Ectodermal cell (in vitro differentiated cells): Measurements from ENCODE around the gene CSF2RB.

Experiments used
- H3K27ac ChIP-seq: 2 replicates; pipeline ENCODE4 v1.7.0; 2013; ENCODE audit warnings: mild to moderate bottlenecking, low read depth, low read length; ENCODE audit not compliant: insufficient read depth, poor library complexity, severe bottlenecking
- H3K27me3 ChIP-seq: 2 replicates; pipeline ENCODE4 v1.7.0; 2013; ENCODE audit warnings: mild to moderate bottlenecking, low read length; ENCODE audit not compliant: insufficient read depth, control insufficient read depth, poor library complexity, severe bottlenecking
- H3K36me3 ChIP-seq: one replicate; pipeline ENCODE4 v1.7.0; 2013; ENCODE audit warnings: low read length; ENCODE audit not compliant: control insufficient read depth, insufficient read depth
- H3K4me1 ChIP-seq: one replicate; pipeline ENCODE4 v1.7.0; 2013; ENCODE audit warnings: low read length; ENCODE audit not compliant: control insufficient read depth, insufficient read depth
- H3K4me3 ChIP-seq: 2 replicates; pipeline ENCODE4 v1.7.0; 2013; ENCODE audit warnings: low read depth, low read length, control low read depth; ENCODE audit not compliant: insufficient read depth
- H3K9me3 ChIP-seq: 2 replicates; pipeline ENCODE4 v1.7.0; 2013; ENCODE audit warnings: mild to moderate bottlenecking, low read length, moderate library complexity; ENCODE audit not compliant: control insufficient read depth
- WGBS, 2 experiments: methylation state at CpG; one replicate each; pipeline ENCODE4 v1.1.7; 2013; ENCODE audit warnings: missing lambda C conversion rate in 2 of 2; 5-methylcytosine and 5-hydroxymethylcytosine counted together

Gene CSF2RB

DNA sequence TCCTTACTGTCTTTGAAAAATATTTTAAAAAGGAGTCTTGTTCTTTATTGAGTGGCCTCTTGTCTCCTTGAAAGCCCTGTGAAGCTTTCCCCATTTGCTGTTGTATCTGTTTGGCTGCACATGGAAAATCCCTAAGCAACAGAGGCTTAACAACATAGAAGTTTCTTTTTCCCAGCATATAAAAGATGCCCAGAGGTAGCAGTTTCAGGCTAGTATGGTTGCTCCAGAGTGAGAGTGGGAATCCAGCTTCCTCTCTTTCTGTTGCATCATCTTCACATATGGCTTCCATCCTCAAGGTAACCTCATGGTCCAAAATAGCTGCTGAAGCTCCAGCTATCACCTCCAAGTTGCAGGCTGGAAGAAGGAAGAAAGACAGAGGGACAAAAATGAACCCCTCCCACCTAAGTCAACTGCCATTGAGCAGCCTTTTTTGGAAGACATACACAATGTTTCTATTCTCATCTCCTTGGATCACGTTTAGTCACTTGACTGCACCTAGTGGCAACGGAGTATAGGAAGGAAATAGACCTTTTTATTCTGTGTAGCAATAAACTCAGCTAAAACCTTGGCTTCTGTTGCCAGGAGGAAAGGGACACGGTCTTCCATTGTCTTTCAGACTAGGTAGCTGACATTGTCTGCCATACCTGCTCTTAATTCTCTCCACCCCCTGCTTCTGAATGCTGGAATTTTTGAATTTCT is 5.3 kb downstream of the CSF2RB start:
- H3K4me1 ChIP-seq: peaks cover 11% of the 10 kb centered on the region
- no peaks in the 10 kb centered on the region for H3K36me3 ChIP-seq
- no peak overlapping the region for H3K27ac ChIP-seq
- no peak overlapping the region for H3K4me3 ChIP-seq
- no peaks in the 10 kb centered on the region for H3K27me3 ChIP-seq
- no peaks in the 10 kb centered on the region for H3K9me3 ChIP-seq
- WGBS, 2 experiments: 67 to 88% methylated on average over 3 of the region's 3 CpGs

DNA sequence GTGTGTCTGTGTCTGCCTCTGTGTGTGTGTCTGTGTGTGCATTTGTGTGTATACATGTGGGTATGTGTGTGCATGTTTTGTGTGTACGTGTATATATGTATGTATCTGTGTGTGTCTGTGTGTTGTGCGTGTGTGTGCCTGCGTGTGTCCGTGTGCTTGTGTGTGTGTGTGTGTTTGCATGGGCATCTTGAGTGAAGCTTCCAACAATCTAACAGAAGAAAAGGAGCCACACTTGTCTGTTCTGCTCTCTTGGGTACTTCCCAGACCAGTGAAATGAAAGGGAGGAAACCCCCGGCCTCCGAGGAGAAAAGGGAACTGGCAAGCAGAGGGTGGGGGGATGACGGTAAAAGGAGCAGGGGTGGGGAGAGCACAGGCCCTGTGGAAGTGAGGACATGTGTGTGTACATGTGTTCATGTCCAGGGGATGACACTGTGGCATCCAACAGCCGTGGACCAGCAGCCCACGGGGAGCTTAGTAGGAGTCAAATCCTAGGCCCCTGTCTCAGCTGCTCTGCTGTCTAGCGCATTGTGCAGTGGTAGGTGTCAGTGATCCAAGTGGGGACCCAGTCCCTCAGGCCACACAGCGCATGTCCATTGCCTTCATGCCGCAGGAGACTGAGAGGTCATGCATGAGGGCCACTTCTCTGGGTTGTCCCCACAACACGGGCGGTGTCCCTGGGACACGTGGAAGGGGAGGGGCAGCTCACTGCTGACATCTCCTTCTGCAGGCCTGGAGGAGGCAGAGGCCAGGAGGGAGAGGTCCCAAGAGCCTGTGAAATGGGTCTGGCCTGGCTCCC is 8.1 kb downstream of the CSF2RB start:
- H3K27me3 ChIP-seq: no peaks in the 10 kb centered on the region
- H3K4me1 ChIP-seq: peaks cover 11% of the 10 kb centered on the region
- no peaks in the 10 kb centered on the region for H3K9me3 ChIP-seq
- WGBS, 2 experiments: 84% methylated on average over 15 of the region's 15 CpGs
- H3K27ac ChIP-seq: no peak overlapping the region
- H3K36me3 ChIP-seq: no peaks in the 10 kb centered on the region
- no peak overlapping the region for H3K4me3 ChIP-seq

DNA sequence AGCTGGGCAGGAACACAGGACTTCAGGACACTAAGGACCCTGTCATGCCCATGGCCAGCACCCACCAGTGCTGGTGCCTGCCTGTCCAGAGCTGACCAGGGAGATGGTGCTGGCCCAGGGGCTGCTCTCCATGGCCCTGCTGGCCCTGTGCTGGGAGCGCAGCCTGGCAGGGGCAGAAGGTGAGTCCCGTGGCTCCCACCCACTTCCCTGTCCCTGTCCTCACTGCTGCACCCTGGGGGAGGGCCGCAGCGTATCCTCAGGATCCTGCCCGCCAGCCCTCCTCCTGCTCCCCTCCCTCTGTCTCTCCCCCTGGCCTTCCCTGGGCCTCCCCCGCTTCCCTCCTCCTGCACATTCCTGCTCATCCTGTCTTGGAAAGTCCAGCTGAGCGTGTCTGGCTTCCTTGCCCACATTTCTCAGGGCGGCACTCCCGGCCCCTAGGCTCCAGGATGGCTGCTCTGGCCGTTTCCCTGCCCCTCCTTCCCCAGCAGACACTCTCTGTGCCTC is 8.7 kb downstream of the CSF2RB start:
- Histone ChIP-seq H3K9me3 (no peaks in the 10 kb centered on the region), H3K4me3 (no peak overlapping the region), H3K27me3 (no peaks in the 10 kb centered on the region), H3K27ac (no peak overlapping the region), H3K4me1 (peaks cover 11% of the 10 kb centered on the region), H3K36me3 (no peaks in the 10 kb centered on the region)
- 69 to 72% methylated on average over 10 of the region's 10 CpGs for WGBS, 2 experiments

DNA sequence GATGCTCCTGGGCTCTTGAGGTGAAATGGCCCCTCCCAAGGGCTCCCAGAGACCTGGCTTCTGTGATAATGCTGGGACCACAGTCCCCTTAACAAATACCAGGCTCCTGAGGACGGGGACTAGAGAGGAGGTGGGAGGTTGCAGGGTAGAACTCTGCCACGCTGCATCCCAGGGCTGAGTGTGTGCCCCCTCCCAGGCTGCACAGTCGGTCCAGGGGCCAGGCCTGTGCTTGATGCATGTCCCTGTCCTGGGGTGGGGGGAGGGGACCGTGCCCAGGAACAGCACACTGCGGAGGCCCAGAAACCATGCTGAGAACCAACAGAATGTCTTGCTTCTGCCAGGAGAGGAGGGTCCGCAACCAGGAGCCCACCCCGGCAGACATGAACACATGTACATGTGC is 9.3 kb downstream of the CSF2RB start:
- Histone ChIP-seq H3K27ac (no peak overlapping the region), H3K27me3 (no peaks in the 10 kb centered on the region), H3K4me3 (no peak overlapping the region), H3K4me1 (peaks cover 11% of the 10 kb centered on the region), H3K36me3 (no peaks in the 10 kb centered on the region), H3K9me3 (no peaks in the 10 kb centered on the region)
- WGBS, 2 experiments: 80 to 81% methylated on average over 7 of the region's 7 CpGs

DNA sequence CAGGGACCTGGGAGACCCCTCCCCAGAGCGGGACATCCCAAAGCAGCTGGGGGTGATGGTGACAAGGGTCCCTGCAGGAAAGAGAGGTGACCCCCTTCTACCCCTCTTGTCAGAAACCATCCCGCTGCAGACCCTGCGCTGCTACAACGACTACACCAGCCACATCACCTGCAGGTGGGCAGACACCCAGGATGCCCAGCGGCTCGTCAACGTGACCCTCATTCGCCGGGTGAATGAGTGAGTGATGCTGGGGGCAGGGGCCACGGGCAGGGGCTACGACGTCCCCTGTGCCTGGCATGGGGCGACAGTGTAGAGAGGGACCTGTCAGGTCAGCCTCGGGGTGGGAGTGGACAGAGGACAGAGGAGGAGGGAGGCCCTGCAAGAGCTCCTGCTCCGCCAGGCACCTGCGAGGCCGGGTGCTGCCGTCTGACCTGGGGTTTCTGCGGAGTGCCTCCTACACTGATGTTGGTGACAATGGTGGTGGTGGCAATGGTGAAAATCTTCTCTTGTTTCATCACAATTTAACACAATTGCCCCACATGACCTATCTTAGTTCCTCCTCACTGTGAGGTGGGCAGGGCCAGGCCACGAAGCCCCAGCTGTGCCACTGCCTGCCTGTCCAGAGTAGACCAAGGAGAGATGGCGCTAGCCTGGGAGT is 9.8 kb downstream of the CSF2RB start:
- WGBS, 2 experiments: 92% methylated on average over 20 to 21 of the region's 21 CpGs
- Histone ChIP-seq H3K4me1 (peaks cover 14% of the 10 kb centered on the region), H3K27me3 (no peaks in the 10 kb centered on the region)

DNA sequence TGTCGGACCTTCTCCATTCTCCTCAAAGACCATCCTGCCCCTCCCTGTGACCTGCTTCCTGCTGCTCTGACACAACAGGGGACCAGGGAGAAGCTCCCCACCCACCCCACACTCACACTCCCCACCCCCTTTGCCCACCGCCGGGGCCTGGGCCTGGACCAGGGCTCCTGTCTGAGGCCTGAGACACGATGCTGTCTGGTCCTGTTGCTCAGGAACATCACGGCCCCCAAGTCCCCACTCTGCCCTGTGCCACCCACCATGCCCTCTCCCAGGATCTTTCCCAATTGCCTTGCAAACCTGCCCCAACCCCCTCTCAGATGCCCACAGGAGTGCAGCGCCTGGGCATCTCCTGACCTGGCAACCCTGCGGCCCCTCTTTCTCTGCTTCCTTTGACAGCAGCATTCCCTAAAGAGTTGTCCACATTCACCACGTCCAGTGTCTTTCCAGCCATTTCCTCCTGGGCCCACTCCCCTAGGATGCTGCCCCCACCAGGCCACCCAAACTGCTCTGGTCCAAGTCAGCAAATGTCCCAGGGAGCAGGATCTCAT is 10.8 kb downstream of the CSF2RB start:
- WGBS, 2 experiments: 89 to 92% methylated on average over 8 of the region's 8 CpGs
- H3K9me3 ChIP-seq: no peaks in the 10 kb centered on the region
- no peaks in the 10 kb centered on the region for H3K36me3 ChIP-seq
- H3K27ac ChIP-seq: no peak overlapping the region
- H3K4me3 ChIP-seq: no peak overlapping the region
- H3K27me3 ChIP-seq: no peaks in the 10 kb centered on the region
- peaks cover 15% of the 10 kb centered on the region for H3K4me1 ChIP-seq

More for the DNA sequence above, 9.8 kb downstream of the CSF2RB start:
- H3K36me3 ChIP-seq: no peaks in the 10 kb centered on the region
- H3K4me3 ChIP-seq: no peak overlapping the region
- no peak overlapping the region for H3K27ac ChIP-seq
- no peaks in the 10 kb centered on the region for H3K9me3 ChIP-seq

DNA sequence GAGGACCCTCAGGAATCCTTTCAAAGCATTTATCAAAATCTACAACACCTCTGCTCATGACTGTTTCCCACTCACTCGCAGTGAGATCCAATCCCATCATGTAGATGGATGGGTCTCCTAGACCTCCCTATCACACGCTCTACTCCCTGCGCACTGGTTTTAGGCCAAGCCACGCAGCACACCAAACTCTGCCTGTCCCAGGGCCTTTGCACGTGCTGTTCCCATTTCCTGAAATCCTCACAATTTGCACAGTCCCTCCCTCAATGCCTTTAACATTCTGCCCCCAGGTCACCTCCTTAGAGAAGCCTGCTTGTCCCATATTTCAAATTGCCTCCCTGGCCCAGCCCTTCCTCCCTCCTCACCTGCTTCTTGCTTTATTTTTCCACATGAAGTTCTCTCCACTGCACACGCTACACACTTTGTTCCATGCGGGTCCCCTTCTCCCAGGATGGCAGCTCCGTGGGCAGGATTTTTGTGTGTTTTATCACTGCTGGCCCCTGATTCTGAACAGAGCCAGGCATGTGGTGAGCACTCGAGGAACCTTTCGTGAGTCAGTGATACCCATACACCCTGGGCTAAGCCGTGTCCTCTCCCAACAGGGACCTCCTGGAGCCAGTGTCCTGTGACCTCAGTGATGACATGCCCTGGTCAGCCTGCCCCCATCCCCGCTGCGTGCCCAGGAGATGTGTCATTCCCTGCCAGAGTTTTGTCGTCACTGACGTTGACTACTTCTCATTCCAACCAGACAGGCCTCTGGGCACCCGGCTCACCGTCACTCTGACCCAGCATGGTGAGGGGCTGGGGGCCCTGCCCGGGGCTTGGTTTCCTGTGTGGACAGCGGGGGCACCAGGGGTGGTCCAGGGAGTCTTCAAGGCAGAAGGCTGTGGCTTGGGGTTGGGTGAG is 12.2 kb downstream of the CSF2RB start:
- 94 to 95% methylated on average over 19 of the region's 19 CpGs for WGBS, 2 experiments
- Histone ChIP-seq H3K36me3 (no peaks in the 10 kb centered on the region), H3K27me3 (no peaks in the 10 kb centered on the region), H3K9me3 (no peaks in the 10 kb centered on the region), H3K4me3 (no peak overlapping the region), H3K4me1 (peaks cover 19% of the 10 kb centered on the region), H3K27ac (no peak overlapping the region)

DNA sequence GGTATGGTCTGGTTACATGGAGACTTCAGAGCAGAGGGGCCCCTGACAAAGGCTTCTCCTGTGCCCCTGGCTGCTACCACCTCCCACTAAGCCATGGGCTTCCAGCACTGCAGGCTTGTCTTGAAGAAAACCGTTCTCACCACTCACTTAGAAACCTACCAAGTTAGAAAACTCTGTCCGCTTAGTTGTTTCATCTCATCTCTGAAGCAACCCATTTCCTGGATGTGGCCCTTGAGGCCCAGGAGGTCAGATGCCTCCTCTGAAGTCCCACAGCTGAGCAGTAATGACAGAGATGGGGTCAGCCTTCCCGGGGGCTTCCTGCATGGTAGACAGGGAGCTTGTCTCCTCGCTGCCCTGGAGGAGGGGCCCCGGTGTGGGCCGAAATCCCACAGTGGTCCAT is 12.9 kb downstream of the CSF2RB start:
- Histone ChIP-seq H3K36me3 (no peaks in the 10 kb centered on the region), H3K9me3 (no peaks in the 10 kb centered on the region), H3K4me1 (peaks cover 22% of the 10 kb centered on the region), H3K4me3 (no peak overlapping the region), H3K27me3 (no peaks in the 10 kb centered on the region), H3K27ac (no peak overlapping the region)
- 92 to 96% methylated on average over 6 of the region's 6 CpGs for WGBS, 2 experiments

DNA sequence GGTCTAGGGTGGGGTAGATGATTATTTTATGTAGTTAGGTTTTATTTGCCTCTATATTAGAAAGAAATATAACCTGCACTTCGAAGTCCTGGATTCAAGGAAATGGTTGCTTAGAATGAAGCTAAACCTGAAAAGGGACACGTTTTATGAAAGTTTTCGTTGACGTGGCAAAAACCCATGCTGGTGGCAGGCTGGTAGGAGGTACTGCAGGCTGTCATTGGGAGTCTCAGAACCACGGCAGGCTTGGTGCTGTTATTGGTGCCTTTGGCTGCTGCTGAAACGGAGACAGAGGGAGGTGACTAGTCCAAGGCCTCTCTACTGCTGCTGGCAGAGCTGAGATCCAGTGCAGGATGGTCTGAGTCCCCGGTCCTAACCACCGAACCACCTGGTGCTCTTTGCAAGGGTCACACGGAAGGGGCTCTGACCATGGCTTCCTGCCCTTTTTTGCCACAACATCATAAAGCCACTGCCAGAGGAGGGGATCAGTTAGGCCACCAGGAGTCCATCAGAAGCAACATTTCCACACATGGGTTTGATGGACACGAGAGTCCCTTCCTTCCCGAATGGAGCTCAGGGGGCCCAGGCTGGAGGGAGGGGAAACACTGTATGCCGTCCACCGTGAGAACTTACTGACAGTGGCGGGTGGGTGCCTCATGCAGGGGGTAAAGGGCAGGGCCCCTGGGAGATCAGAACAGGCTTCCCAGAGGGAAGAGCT is 13.4 kb downstream of the CSF2RB start:
- Histone ChIP-seq H3K27me3 (no peaks in the 10 kb centered on the region), H3K4me1 (peaks cover 20% of the 10 kb centered on the region), H3K9me3 (no peaks in the 10 kb centered on the region), H3K4me3 (no peak overlapping the region), H3K36me3 (no peaks in the 10 kb centered on the region), H3K27ac (no peak overlapping the region)
- 91 to 92% methylated on average over 14 of the region's 14 CpGs for whole genome bisulfite sequencing, 2 experiments
